ENCODE results near the gene CMSS1.

CMSS1 gene

DNA sequence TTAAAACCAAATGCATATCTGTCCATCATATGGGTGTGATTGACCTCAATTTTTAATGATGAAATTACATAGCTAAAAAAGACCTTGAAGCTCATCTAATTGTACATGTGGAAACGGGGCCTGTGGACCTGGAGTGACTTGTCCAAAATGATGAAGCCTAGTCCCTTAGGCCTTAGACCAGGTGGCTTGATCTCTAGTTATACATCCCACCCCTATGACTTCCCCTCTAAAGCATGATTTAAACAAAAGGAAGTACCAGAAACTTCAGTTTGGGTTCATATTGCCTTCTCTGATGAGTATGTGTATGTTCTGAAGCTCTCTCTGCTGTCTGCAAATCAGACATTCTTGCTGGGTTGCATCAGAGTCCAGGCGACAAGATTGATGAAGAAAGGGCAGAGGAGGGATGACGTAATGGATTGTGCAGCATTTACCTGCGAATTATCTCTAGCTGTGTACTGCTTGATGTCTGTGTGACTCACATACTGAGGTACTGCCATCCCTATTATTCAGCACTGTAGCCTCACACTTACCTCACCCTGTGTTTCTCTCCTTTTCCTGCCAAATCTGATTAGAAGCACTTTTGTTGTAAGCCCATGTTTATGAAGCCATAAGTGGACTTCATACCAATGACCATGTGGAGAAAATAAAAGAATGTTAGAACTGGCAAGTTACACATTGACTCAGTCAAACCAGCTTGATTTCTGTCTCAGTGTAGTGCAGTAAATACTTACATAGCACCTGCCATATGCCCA, 185.1 kb downstream of the CMSS1 start:
- H3K4me3 ChIP-seq (ENCODE audit: low read length), result no peak overlapping the region
- no peak for DNase-seq (ENCODE audit: low read depth, low spot score)

DNA sequence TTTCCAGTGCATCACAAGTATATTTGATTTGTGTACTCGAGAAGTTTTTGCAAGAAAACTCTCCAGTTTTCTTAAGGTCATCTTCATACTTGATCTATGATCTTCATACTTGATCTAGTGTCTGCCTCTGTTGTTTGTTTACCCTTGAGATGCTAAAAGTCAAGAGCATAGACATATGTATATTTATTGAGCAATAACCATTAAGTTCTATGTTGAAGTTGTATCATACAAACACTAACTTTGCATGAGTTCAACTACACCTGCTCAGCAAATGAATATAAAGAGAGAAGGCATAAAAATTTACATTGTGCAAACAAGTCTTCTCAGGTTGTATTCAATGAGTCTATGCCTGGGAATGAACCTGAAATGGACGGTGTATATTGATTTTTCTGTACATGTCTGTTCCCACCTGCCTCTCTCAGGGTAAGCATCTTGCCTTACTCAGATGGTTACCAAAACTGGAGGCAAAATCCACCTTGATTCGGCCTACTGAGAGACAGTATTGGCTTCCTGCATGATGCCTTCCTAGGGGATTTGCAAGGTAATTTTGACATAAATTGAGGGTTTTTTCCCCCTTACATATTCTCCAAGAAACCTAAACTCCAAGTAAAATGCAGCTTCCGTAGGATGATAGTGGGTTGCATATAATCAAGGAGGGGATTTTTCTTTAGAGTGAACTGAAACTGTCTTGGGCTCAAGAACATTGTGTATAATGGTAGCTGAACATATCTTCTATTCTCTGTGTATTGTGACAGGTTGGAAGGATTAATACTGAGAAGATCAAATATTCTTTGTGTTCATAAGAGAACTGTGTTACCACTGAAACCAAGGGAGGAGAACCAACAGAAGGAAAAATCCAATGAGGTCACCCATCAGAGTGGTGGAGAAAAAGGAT, 186.2 kb downstream of the CMSS1 start:
- no peak overlapping the region for H3K4me3 ChIP-seq (ENCODE audit: low read length)
- no peak for DNase-seq (ENCODE audit: low read depth, low spot score)

DNA sequence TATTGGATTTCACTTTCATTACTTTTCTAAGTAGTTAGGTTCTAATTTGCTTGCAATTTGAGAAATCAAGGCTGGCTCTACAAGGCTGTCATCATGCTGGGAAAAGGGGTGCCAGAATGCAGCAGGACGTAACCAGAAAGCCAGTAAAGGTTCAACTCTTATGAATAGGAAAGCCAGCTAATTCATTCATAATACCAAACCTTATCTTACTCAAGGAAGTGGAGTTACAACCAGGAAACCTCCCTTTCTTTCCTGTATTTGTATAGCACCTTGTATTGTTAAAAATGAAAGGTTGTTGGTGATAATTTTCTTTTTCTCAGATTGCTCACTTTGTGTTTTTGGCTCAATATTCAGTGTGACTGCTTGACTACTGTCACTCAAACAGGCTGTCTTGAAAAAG, 187.3 kb downstream of the CMSS1 start:
- H3K4me3 ChIP-seq (ENCODE audit: low read length), result no peak overlapping the region
- no peak for DNase-seq (ENCODE audit: low read depth, low spot score)

DNA sequence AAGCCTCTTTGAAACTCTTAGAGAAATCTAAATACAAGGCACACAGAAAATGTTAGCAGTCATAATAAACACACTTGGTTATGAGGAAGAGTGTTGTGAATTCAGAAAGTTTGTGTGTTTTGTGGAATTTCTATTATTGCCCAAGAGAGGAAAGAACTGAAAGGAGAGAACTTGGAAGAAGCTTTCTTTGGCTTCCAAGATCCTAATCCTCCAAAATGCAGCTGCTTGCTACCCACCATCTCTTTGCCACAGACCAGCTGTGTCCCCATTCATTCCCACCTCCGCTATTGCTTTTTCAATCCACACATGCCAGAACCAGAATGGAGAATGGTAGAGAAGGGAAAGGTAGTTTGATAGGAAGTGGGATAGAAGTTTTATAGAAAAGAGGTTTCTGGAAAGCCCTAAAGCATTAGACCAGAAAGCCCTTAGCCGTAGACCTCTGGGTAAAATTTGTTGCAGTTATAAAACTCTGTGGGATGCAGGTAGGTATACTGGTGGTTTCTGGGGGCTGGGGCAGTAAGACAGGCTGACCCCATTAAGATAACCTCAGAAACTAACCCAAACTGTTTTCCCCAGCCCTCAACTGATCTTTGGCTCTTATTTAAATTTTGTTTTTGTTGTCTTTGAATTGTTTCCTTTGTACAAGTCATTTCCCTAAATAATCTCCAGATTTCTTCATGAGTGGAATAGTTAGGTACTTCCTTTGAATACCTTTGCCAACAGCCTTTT, 188.2 kb downstream of the CMSS1 start:
- no peak for DNase-seq (ENCODE audit: low read depth, low spot score)

DNA sequence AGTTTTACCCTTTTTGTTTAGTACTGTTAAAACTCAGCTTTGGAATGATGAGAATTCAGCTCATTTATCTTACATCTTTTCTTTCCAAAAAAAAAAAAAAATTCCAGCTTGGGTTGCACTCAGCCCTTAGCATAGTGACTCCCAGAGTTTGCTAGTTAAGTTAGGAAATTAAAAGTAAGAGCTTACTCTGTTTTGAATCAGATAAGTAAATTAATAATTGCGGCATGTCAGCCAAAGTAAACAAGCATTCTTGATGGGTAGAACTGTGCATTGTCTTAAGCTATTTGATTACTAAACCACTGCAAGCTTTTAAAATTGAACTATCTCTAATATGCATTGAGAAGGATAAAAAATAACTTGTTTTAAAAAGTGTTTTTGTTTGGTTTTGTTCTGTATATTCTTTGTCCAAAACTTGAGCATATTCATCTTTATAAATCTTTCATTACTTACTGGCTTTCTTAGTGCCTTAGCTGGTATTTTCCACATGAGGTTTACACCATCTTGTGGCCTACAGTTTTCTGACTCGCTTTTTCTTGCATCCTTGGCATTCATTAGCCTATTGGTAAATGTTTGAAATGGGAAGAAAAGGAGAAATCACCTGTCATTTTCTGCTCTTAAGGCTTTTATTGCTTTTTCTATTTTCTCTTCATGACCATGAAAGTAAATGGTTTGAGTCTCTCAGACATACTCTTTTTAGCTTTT, 189.1 kb downstream of the CMSS1 start:
- H3K4me3 ChIP-seq (ENCODE audit: low read length), result no peak overlapping the region
- DNase-seq (ENCODE audit: low read depth, low spot score), result no peak

More for the DNA sequence above, 188.2 kb downstream of the CMSS1 start:
- H3K4me3 ChIP-seq (ENCODE audit: low read length), result no peak overlapping the region

DNA sequence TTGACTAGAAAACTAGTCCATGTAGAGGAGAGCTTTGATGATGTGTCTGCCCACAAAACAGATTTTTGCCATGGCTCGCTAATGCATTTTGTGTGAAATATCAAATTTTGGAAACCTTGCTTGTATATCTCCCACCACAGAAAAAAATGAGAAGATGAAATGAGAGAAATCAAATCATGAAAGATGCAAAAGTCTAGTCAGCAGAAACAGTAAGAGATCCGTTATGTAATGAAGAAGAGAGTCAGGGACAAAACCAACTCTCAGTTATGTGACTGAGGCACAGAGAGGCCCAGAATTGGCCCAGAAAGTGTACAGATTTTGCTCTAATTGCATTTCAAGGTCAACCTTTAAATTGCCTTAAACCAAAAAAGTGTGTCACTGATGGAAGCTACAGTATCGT, 189.7 kb downstream of the CMSS1 start:
- no peak overlapping the region for H3K4me3 ChIP-seq (ENCODE audit: low read length)
- DNase-seq (ENCODE audit: low read depth, low spot score), result no peak

DNA sequence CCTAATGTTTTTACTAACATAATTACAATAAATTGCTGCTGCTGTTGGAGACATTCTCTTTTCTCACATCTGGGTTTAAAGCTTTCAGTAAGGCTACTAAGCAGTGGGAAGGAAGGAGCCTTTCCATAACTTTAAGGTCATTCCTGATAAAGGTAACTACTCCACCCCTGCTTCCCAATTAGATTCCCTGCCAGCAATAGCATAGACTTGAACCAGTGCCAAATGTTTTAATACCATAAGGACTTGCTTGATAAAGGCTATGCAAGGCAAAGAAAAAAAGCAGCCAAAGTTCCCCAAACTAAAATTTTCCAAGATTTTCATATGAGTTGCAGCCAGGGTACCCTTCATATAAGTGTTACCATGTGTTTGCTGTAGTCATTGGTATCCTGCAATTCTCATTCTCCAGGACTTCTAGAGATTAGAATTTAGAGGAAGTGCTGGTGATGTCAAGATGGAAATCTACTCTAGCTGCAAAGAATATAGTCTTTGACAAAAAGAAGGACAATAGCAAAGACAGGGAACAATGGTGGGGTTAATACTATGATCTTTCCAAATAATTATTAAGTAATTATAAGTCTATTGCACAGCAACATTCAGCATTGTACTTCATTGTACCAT, 190.5 kb downstream of the CMSS1 start:
- H3K4me3 ChIP-seq (ENCODE audit: low read length), result no peak overlapping the region
- DNase-seq (ENCODE audit: low read depth, low spot score), result no peak

DNA sequence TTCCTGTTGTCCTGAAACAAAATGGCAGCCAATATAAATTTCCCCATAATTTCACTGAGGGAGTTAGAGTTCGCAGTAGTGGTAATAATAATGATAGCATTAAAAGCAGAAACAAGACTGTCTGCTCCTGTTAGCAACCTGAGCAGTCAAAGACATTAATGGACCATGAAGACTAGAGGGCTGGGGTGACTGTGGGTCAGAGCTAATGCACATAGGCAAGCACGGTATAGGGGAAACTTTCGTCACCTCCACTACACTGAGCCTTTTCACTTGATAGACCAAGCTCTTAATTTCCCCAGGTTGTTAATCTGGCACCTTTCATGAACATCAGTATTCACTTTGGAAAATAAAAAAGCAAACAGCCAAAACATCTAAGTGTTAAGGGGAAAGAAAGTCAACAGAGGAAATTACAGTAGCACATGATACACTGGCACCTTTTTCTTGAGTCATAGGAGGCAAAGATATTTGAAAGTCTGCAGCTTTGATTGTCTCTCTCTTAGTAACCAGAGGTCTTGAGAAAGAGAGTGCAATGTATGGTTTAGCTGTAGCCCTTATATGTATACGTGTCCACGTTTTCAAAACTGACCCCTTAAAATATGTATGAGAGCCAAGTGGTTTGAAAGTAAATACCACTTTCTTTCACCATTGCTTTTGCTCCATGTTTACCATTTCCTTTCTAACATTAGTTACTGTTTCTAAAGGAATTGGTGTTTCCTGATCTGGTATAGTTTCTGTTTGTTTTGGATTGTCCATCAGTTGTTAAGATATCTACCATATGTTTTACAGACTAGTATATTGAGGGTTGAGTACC, 191.8 kb downstream of the CMSS1 start:
- no peak overlapping the region for H3K4me3 ChIP-seq (ENCODE audit: low read length)
- no peak for DNase-seq (ENCODE audit: low read depth, low spot score)

DNA sequence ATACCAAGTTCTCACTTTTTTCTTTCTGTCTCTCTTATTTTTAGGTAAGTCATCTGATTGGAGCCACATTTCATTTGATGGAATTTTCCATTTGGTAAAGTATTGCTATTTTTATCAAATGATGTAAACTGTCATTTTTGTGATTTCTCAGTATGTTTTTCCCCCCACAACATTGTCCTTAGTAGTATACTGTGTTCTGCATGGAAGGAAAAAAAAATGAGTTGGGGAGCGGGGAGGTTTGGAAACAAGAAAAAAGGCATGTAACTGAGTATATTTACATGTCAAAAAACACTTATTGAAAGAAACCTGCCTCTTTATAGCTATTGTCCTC, 192.4 kb downstream of the CMSS1 start:
- no peak overlapping the region for H3K4me3 ChIP-seq (ENCODE audit: low read length)
- DNase-seq (ENCODE audit: low read depth, low spot score), result no peak

DNA sequence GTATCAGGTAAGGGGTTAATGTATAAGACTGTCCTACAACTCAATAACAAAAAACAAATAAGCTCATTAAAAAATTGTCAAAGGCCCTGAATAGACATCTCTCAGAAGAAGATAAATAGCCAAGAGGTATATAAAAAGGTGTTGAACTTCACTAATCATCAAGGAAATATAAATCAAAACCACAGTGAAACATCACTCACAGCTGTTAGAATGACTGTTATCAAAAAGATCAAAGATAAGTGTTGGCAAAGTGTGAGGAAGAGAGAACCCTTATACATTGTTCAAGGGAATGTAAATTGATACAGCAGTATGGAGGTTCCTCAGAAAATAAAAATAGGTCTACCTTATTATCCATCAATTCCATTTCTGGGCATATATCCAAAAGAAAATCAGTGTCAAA, 201.1 kb downstream of the CMSS1 start:
- H3K4me3 ChIP-seq (ENCODE audit: low read length), result no peak overlapping the region
- DNase-seq (ENCODE audit: low read depth, low spot score), result peak; percentile 58

DNA sequence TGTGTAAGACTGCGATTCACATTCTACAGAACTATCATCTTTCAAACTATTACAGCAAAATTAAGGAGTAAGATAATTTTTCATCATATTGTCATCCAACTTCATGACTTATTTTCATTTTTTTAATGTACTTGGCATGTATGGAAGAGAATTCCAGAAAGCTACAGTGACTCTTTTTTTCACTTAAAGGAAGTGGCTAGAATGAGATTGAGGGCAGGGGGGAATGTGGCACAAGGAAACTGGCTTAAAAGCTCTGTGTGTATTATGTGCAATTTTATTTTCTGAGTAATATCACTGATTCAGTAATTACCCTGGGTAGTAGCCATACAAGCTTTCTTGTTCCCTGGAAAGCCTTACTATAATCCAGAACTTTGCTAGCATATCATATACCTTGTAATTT, 202.1 kb downstream of the CMSS1 start:
- H3K4me3 ChIP-seq (ENCODE audit: low read length), result no peak overlapping the region
- no peak for DNase-seq (ENCODE audit: low read depth, low spot score)

DNA sequence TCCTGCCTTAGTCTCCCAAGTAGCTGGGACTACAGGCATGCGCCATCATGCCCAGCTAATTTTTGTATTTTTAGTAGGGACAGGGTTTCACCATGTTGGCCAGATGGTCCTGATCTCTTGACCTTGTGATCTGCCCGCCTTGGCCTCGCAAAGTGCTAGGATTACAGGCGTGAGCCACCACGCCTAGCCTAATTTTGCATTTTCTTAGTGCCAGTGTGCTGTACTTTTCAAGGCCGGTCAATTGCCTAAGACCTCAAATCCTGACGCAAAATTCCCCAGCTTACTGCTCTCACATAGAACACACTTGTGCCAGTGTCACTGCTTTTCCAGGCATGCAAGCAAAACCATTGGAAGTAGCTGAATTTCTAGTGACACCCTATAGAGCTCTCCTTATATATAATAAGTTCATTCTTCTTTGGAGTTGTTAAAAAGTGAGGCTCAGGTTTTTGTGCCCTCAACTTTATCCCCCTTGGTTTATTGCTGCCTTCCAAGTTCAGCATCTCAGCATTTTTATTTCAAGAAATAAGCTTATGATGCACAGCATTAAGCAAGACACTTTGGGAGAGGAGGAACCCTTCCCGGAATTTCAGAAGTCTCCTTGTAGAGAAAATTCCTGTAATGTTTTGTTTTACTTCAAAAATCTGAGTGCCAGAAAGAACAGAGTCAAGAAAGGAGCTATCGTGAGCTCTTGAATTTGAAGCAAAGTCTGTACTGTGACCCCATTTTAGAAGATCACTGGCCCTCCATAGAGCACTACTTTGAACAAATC, 203.4 kb downstream of the CMSS1 start:
- H3K4me3 ChIP-seq (ENCODE audit: low read length), result no peak overlapping the region
- no peak for DNase-seq (ENCODE audit: low read depth, low spot score)

DNA sequence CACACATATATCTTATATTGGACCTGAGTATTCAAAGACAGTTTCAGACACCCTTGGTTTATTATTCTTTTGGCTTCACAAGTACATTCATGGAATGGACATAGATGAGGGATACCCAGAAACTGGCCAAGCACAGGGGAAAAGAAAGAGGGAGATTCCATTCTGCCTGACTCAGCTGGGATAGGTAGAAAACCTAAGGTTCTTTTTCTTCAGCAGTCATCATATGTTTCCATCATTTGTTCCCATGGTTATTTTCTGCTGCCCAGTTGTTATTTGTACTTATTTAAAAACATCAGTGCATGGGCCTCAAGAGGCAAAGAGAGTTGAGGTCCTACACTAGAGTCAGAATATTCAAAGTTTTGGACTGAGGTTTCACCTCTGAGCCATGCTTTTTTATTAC, 204.8 kb downstream of the CMSS1 start:
- H3K4me3 ChIP-seq (ENCODE audit: low read length), result no peak overlapping the region
- DNase-seq (ENCODE audit: low read depth, low spot score), result no peak

DNA sequence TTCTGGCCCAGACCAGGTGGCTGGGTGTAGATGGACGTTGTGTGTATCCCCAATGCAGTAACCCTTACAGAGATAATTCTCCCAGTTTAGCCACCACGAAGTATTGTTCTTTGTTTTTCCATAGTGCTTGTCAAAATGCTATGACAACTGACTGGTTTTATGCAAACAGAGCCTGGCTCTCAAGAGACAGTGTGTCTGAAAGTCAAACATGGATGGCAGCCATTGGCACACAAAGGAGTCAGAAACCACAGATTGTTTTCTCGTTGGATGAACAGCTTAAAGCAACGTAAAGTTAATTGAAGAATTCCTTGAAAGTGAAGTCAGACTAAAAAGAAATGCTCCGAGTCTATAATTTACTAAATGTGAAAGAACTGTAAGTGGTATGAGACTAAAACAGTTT, 205.5 kb downstream of the CMSS1 start:
- no peak overlapping the region for H3K4me3 ChIP-seq (ENCODE audit: low read length)
- no peak for DNase-seq (ENCODE audit: low read depth, low spot score)

DNA sequence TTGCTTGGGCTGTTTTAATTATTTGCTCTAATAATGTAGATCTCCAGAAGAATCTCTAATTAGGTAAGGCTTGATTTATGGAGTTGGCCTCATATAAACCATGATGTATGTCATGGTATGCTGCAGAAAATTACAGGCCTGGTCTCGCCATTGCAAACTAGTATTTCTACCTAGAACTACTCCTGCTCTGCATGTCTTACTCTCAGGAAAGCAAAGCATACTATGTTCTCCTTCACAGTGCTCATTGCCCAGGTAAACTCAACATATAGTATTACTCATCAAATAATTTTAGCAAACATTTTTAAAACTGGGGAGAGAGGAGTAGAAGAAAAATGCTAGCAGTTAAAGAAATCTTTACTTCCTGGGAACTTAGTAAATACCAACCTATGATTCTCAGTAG, 205.9 kb downstream of the CMSS1 start:
- no peak for DNase-seq (ENCODE audit: low read depth, low spot score)
- no peak overlapping the region for H3K4me3 ChIP-seq (ENCODE audit: low read length)

DNA sequence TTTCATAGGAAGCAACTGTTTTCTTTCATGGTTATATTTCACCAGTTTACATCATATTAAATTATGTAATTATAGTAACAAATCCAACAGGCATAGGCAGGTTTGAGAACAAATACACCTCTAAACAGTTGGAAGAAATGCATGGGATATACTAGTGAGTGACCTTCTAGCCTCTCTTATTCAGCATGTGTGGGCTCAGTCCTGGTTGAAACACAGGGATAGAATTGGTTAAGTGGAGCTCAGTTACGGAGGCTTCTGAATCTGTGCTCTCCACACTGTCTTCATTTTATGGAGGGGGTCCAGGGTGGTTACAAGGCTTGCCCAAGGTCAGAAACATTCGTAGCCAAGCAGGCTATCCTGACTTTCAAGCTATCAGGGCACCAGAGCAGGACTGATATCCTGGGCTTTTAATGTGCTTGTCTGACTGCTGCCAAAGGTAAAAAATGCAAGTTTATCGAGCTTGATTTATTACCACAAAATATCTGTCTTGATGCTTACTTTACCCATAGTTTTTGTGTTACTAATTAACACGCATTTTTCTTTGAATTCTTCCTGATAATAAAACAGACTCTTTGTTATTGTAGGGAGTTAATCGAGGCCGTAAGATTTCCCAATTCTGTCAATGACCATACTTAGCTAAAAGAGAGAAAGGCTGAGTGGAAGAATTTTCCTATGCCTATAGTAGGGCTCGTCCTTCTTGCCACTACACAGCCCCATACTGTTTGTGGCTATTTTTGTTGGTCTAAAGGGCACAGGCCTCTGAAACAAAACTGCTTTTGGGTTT, 207.1 kb downstream of the CMSS1 start:
- DNase-seq (ENCODE audit: low read depth, low spot score), result no peak
- no peak overlapping the region for H3K4me3 ChIP-seq (ENCODE audit: low read length)

DNA sequence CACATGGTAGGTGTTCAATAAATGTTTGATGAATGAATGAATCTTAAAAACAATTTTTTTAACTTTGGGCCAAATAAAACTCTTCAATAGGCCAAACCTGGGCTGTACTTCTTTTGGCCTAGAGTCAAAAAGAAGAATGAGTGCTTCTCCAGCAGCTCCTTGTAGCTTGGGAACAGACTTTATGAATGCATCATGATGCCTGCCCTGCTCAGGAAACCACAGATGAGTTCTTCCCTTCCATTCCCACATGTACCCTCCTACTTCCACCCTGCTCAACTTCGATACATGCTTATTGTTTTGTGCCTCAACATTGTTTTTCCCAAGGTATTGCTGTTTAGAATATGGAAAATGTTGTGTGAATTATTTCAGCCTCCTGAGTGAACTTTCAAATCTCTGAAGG, 209.7 kb downstream of the CMSS1 start:
- DNase-seq (ENCODE audit: low read depth, low spot score), result no peak
- no peak overlapping the region for H3K4me3 ChIP-seq (ENCODE audit: low read length)

Measured in Jurkat, Clone E6-1 (cell line).